ENCODE results near the gene RRP8. TPM values are rescaled to one million over a fixed set of nuclear protein-coding genes. Genes with fewer than 3 reads are reported as not detected.

The RRP8 gene
- total and polyA plus RNA-seq, 2 of the 8 experiments (the other 6 are each of a cell fraction or from before 2014, with no cell fraction given), result 4.2 to 14.9 TPM

- FAIRE-seq, result no peak
- Histone ChIP-seq H2BK20ac (ENCODE audit: low read length) (no peak overlapping the region), H3K27ac (ENCODE audit: low read depth, low read length) (no peak overlapping the region), H3K14ac (ENCODE audit: insufficient read length) (no peak overlapping the region), H4K8ac (ENCODE audit: extremely low read depth, insufficient read depth, low read length) (peak overlapping the region; percentile 0; the same call in 1 of the 2 replicates), H3K23me2 (ENCODE audit: low read depth, low read length) (peaks cover 12% of the 10 kb centered on the region), H4K20me1 (replicated peaks in 1 of 2; ENCODE audit: control insufficient read depth in 1 of 2, insufficient read depth in 2 of 2, low read length in 2 of 2) (peaks cover 5 to 10% of the 10 kb centered on the region in 2 experiments), H3K79me1 (ENCODE audit: low read depth, low read length) (no peaks in the 10 kb centered on the region; the same call in none of the 2 replicates), H3K9ac (replicated peaks in 1 of 4; ENCODE audit: extremely low read depth in 1 of 4, low read depth in 3 of 4, low read length in 3 of 4) (no peak overlapping the region), H2BK15ac (ENCODE audit: low read length) (no peak overlapping the region), H2BK5ac (ENCODE audit: low read depth, low read length) (no peak overlapping the region), H2AFZ (ENCODE audit: low read length) (no peak overlapping the region), H3K36me3 (ENCODE audit: control insufficient read depth in 2 of 4, insufficient read depth in 4 of 4, low read length in 3 of 4) (peaks cover 0 to 3% (median 1%) of the 10 kb centered on the region in 4 experiments; a peak in 3 of 8 replicates), H3K27me3 (replicated peaks in 1 of 4; ENCODE audit: control insufficient read depth in 3 of 4, extremely low read depth in 1 of 4, insufficient read depth in 3 of 4, low read length in 3 of 4) (peaks cover 13 to 39% (median 34%) of the 10 kb centered on the region in 4 experiments), H2AK5ac (ENCODE audit: low read depth, low read length) (no peak overlapping the region), H3K18ac (ENCODE audit: extremely low read depth, low read length) (no peak overlapping the region), H3K9me3 (ENCODE audit: insufficient read depth in 2 of 2, low read depth in 1 of 2, low read length in 1 of 2) (no peaks in the 10 kb centered on the region), H3K4me2 (ENCODE audit: insufficient read depth in 1 of 2, low read depth in 2 of 2, low read length in 2 of 2) (no peak overlapping the region), H2BK12ac (ENCODE audit: low read depth, low read length) (no peak overlapping the region), H2BK120ac (replicated peaks; ENCODE audit: low read depth, low read length) (no peak overlapping the region), H4K5ac (ENCODE audit: insufficient read length, low read depth, low read length) (no peak overlapping the region), H3K4me3 (ENCODE audit: extremely low read depth in 1 of 4, insufficient read depth in 2 of 4, low read depth in 3 of 4, low read length in 4 of 4) (no peak overlapping the region), H4K91ac (replicated peaks; ENCODE audit: insufficient read length, low read length) (no peak overlapping the region), H3K56ac (replicated peaks; ENCODE audit: insufficient read length, low read depth, low read length) (no peak overlapping the region), H3K79me2 (ENCODE audit: control insufficient read depth in 1 of 2, insufficient read depth in 2 of 2, low read length in 2 of 2) (no peaks in the 10 kb centered on the region), H3K4me1 (replicated peaks in 1 of 4; ENCODE audit: control insufficient read depth in 3 of 4, insufficient read depth in 4 of 4, low read length in 3 of 4) (peaks cover 0 to 6% (median 2%) of the 10 kb centered on the region in 4 experiments; a peak in 3 of 7 replicates), H3K4ac (replicated peaks; ENCODE audit: insufficient read length, low read depth, low read length) (no peak overlapping the region), H3K23ac (ENCODE audit: insufficient read length) (no peak overlapping the region)
- WGBS, 2 experiments (ENCODE audit: extremely low coverage in 1 of 2, insufficient coverage in 1 of 2, insufficient read length in 1 of 2, insufficient replicate concordance in 2 of 2, low coverage in 1 of 2, low lambda C conversion rate in 2 of 2, missing lambda C conversion rate in 1 of 2), result 94% methylated on average over 19 of the region's 19 CpGs; no CpG with 5 or more reads in 1 of the 2 experiments
- ChIA-PET CTCF (ENCODE audit: partially characterized antibody) (interaction anchor here (1.3 to 1.8 kb wide), 2 partner anchors 14 to 56 kb away, joined by 4 to 6 read pairs; partner anchors contain the start of genes MRPL17 and TAF10), POLR2A (ENCODE audit: partially characterized antibody) (interaction anchor here (1.1 to 1.3 kb wide), 3 partner anchors 8 to 55 kb away, joined by 3 read pairs; partner anchors contain the start of genes TAF10 and TPP1)
- TF ChIP-seq PHF8 (conservative IDR thresholded peaks at IDR 0.05; ENCODE audit: low read depth, low read length) (no peak), GABPA (IDR thresholded peaks at IDR 0.05; ENCODE audit: borderline replicate concordance, insufficient read depth, low read length) (no peak), RNF2 (IDR thresholded peaks at IDR 0.05; ENCODE audit: borderline replicate concordance, low read depth, low read length, missing control alignments, poor library complexity, severe bottlenecking) (no peak)
- DNase-seq (ENCODE audit: low read depth in 1 of 2, low spot score in 2 of 2), result no peak
Measured at GRCh38 chr11:6626971-6627761, 23.8 kb upstream of the RRP8 start.
